ENCODE measurements around the gene HNF1A. TPM values are rescaled to one million over a fixed set of nuclear protein-coding genes. Genes with fewer than 3 reads are reported as not detected.

Gene HNF1A
- total and polyA plus RNA-seq, 9 of the 15 experiments (the other 6 are each of a cell fraction or from before 2014, with no cell fraction given) = not detected

DNA sequence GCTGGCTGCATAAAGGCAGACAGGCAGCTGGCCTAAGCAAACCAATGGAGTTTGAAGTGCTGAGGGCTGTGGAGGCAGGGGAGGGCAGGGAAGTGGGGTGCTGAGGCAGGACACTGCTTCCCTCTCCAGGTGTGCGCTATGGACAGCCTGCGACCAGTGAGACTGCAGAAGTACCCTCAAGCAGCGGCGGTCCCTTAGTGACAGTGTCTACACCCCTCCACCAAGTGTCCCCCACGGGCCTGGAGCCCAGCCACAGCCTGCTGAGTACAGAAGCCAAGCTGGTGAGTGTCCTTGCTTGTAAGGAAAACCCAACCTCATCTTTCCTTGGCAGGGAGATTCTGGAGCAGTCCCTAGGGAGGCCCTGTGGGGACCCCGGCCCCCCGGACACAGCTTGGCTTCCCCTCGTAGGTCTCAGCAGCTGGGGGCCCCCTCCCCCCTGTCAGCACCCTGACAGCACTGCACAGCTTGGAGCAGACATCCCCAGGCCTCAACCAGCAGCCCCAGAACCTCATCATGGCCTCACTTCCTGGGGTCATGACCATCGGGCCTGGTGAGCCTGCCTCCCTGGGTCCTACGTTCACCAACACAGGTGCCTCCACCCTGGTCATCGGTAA, 17.9 kb downstream of the HNF1A start:
- TF ChIP-seq MTA2 (IDR thresholded peaks at IDR 0.05; ENCODE audit: low read depth) (no peak), PCBP1 (IDR thresholded peaks at IDR 0.05; ENCODE audit: low read depth, low read length, poor library complexity, severe bottlenecking) (no peak), ZNF561 (CRISPR knock-in tag; conservative IDR thresholded peaks at IDR 0.05) (no peak), PHF20 (IDR thresholded peaks at IDR 0.05; ENCODE audit: partially characterized antibody) (no peak)
- BruUV-seq (replicated peaks) = no TSS peak
- no peaks in the 10 kb centered on the region for H3K36me3 ChIP-seq (ENCODE audit: control insufficient read depth, insufficient read depth, low read length)
- no peak overlapping the region for H3K4me2 ChIP-seq (ENCODE audit: insufficient read depth, low read length)
- H2AFZ ChIP-seq (ENCODE audit: low read depth, low read length) = no peak overlapping the region
- 0 out of 4 replicates have a peak overlapping the region, but pooled peaks of 1 of the 2 experiments have one; percentile 35 for H3K9ac ChIP-seq (ENCODE audit: insufficient read depth in 1 of 2, low read depth in 2 of 2, low read length in 2 of 2)
- no peaks in the 10 kb centered on the region; the same call in 1 of the 2 replicates for H4K20me1 ChIP-seq (replicated peaks; ENCODE audit: control insufficient read depth, insufficient read depth, low read length)
- CTCF ChIA-PET (ENCODE audit: low intra/inter-chr PET ratio) = no interaction called here
- intact Hi-C loops (cut with micrococcal nuclease) (no loop called here), in situ Hi-C loops (cut with MboI) (no loop called here)
- peaks cover 0 to 12% of the 10 kb centered on the region in 2 experiments; a peak in 2 of 5 replicates for H3K4me1 ChIP-seq (replicated peaks in 1 of 2; ENCODE audit: control insufficient read depth in 2 of 2, insufficient read depth in 2 of 2, low read length in 2 of 2)
- POLR2A ChIA-PET = interaction anchor here (0.6 to 1.1 kb wide), 2 partner anchors 14 to 234 kb away, joined by 3 to 5 read pairs; no protein-coding TSS in a partner anchor
- 11% methylated on average over 11 of the region's 11 CpGs for whole genome bisulfite sequencing (ENCODE audit: insufficient coverage, low coverage, missing lambda C conversion rate)
- H3K9me1 ChIP-seq (ENCODE audit: control insufficient read depth, insufficient read depth, low read length) = no peaks in the 10 kb centered on the region
- FAIRE-seq = no peak
- no peak for ATAC-seq
- no peak overlapping the region for H3K4me3 ChIP-seq
- no peaks in the 10 kb centered on the region for H3K79me2 ChIP-seq (ENCODE audit: control insufficient read depth, insufficient read depth, low read length)
- H3K27me3 ChIP-seq (ENCODE audit: control insufficient read depth in 2 of 2, insufficient read depth in 2 of 2, low read length in 2 of 2) = peaks cover 0 to 29% of the 10 kb centered on the region in 2 experiments; a peak in 3 of 5 replicates
- no peak for DNase-seq (ENCODE audit: extremely low read depth in 1 of 4, low spot score in 3 of 4)
- no peak overlapping the region for H3K27ac ChIP-seq (ENCODE audit: extremely low read depth, low read depth, low read length)
- H3K9me3 ChIP-seq (replicated peaks; ENCODE audit: control insufficient read depth, insufficient read depth, low read depth, low read length) = no peaks in the 10 kb centered on the region

DNA sequence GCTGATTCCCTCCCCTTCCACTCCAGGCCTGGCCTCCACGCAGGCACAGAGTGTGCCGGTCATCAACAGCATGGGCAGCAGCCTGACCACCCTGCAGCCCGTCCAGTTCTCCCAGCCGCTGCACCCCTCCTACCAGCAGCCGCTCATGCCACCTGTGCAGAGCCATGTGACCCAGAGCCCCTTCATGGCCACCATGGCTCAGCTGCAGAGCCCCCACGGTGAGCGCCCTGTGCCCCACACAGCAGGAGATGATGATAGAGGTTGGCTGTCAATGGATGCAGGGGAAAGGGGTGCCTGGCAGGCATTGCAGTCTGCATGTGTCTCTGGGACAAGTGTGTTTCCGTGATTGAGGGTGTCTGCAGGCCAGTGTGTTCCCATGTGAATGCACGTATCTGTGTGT, 19.1 kb downstream of the HNF1A start:
- Histone ChIP-seq H3K36me3 (ENCODE audit: control insufficient read depth, insufficient read depth, low read length) (no peaks in the 10 kb centered on the region), H3K4me2 (ENCODE audit: insufficient read depth, low read length) (no peak overlapping the region), H3K27ac (ENCODE audit: extremely low read depth, low read depth, low read length) (no peak overlapping the region), H2AFZ (ENCODE audit: low read depth, low read length) (no peak overlapping the region), H3K4me1 (replicated peaks in 1 of 2; ENCODE audit: control insufficient read depth in 2 of 2, insufficient read depth in 2 of 2, low read length in 2 of 2) (peaks cover 0 to 12% of the 10 kb centered on the region in 2 experiments; a peak in 2 of 5 replicates), H3K9ac (ENCODE audit: insufficient read depth in 1 of 2, low read depth in 2 of 2, low read length in 2 of 2) (no peak overlapping the region), H3K4me3 (no peak overlapping the region), H3K27me3 (ENCODE audit: control insufficient read depth in 2 of 2, insufficient read depth in 2 of 2, low read length in 2 of 2) (peaks cover 0 to 25% of the 10 kb centered on the region in 2 experiments; a peak in 3 of 5 replicates), H3K9me1 (ENCODE audit: control insufficient read depth, insufficient read depth, low read length) (no peaks in the 10 kb centered on the region), H4K20me1 (replicated peaks; ENCODE audit: control insufficient read depth, insufficient read depth, low read length) (no peaks in the 10 kb centered on the region; the same call in 1 of the 2 replicates), H3K79me2 (ENCODE audit: control insufficient read depth, insufficient read depth, low read length) (no peaks in the 10 kb centered on the region), H3K9me3 (replicated peaks; ENCODE audit: control insufficient read depth, insufficient read depth, low read depth, low read length) (no peaks in the 10 kb centered on the region)
- POLR2A ChIA-PET = interaction anchor here (0.6 to 0.7 kb wide), 2 partner anchors 14 to 219 kb away, joined by 3 to 5 read pairs; no protein-coding TSS in a partner anchor
- FAIRE-seq (no peak), DNase-seq (ENCODE audit: extremely low read depth in 1 of 4, low spot score in 3 of 4) (no peak), ATAC-seq (no peak)
- in situ Hi-C loops (cut with MboI) (no loop called here), intact Hi-C loops (cut with micrococcal nuclease) (no loop called here)
- 17% methylated on average over 6 of the region's 9 CpGs for WGBS (ENCODE audit: insufficient coverage, low coverage, missing lambda C conversion rate)
- no TSS peak for BruUV-seq (replicated peaks)
- CTCF ChIA-PET (ENCODE audit: low intra/inter-chr PET ratio) = interaction anchor here (0.6 kb wide), 1 partner anchor 52 kb away, joined by 3 read pairs; no protein-coding TSS in a partner anchor
- TF ChIP-seq HDGF (IDR thresholded peaks at IDR 0.05) (no peak), MCM2 (IDR thresholded peaks at IDR 0.05; ENCODE audit: low read depth) (no peak), BCOR (IDR thresholded peaks at IDR 0.05) (no peak), MTF1 (CRISPR knock-in tag; IDR thresholded peaks at IDR 0.05; ENCODE audit: borderline replicate concordance) (no peak), ZNF717 (CRISPR knock-in tag; IDR thresholded peaks at IDR 0.05) (no peak), RUNX1 (IDR thresholded peaks at IDR 0.05; ENCODE audit: low read depth) (no peak), SMAD4 (CRISPR knock-in tag; conservative IDR thresholded peaks at IDR 0.05) (no peak), CHD1 (IDR thresholded peaks at IDR 0.05; ENCODE audit: low read length) (no peak), ZC3H4 (CRISPR knock-in tag; IDR thresholded peaks at IDR 0.05; ENCODE audit: borderline replicate concordance) (no peak)
- TF ChIP-seq, protein P1, sequence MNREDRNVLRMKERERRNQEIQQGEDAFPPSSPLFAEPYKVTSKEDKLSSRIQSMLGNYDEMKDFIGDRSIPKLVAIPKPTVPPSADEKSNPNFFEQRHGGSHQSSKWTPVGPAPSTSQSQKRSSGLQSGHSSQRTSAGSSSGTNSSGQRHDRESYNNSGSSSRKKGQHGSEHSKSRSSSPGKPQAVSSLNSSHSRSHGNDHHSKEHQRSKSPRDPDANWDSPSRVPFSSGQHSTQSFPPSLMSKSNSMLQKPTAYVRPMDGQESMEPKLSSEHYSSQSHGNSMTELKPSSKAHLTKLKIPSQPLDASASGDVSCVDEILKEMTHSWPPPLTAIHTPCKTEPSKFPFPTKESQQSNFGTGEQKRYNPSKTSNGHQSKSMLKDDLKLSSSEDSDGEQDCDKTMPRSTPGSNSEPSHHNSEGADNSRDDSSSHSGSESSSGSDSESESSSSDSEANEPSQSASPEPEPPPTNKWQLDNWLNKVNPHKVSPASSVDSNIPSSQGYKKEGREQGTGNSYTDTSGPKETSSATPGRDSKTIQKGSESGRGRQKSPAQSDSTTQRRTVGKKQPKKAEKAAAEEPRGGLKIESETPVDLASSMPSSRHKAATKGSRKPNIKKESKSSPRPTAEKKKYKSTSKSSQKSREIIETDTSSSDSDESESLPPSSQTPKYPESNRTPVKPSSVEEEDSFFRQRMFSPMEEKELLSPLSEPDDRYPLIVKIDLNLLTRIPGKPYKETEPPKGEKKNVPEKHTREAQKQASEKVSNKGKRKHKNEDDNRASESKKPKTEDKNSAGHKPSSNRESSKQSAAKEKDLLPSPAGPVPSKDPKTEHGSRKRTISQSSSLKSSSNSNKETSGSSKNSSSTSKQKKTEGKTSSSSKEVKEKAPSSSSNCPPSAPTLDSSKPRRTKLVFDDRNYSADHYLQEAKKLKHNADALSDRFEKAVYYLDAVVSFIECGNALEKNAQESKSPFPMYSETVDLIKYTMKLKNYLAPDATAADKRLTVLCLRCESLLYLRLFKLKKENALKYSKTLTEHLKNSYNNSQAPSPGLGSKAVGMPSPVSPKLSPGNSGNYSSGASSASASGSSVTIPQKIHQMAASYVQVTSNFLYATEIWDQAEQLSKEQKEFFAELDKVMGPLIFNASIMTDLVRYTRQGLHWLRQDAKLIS (CRISPR knock-in tag; IDR thresholded peaks at IDR 0.05) = no peak

Data from K562 (cell line).